Gastroesophageal sphincter (tissue), 3 donors: ENCODE data around the gene RAX2.

Experiments used
- CTCF ChIP-seq, 4 experiments: fragments of 200-600 bp in 2 of 4; fragments of 450-650 bp in 2 of 4; sonication (generic) in 1 of 4; IDR thresholded peaks; one replicate each; pipeline ENCODE4 v1.5.1; 2017 to 2019; ENCODE audit warnings: antibody characterized with exemption in 4 of 4, mild to moderate bottlenecking in 2 of 4, moderate library complexity in 2 of 4
- EP300 ChIP-seq: sonication (generic); formaldehyde crosslinking; IDR thresholded peaks from one replicate; pipeline ENCODE4 v1.6.1; 2017; ENCODE audit warnings: antibody characterized with exemption, mild to moderate bottlenecking
- POLR2A ChIP-seq, 2 donors: fragments of 450-650 bp; IDR thresholded peaks; one replicate each; pipeline ENCODE4 v1.6.1; 2017; ENCODE audit warnings: antibody characterized with exemption in 2 of 2, mild to moderate bottlenecking in 2 of 2, moderate library complexity in 1 of 2
- POLR2AphosphoS5 ChIP-seq: sonication (generic); formaldehyde crosslinking; IDR thresholded peaks from one replicate; pipeline ENCODE4 v1.6.1; 2017; ENCODE audit warnings: antibody characterized with exemption

GRCh38 chr19:3778899-3779723, 7.1 kb upstream of the RAX2 start:
- TF ChIP-seq POLR2AphosphoS5, result no peak
- TF ChIP-seq CTCF (IDR thresholded peaks at IDR 0.05), result no peak
- TF ChIP-seq EP300, result no peak
- no peak for TF ChIP-seq POLR2A (IDR thresholded peaks at IDR 0.05)
